ENCODE data around the gene HUNK.

Gene HUNK

DNA sequence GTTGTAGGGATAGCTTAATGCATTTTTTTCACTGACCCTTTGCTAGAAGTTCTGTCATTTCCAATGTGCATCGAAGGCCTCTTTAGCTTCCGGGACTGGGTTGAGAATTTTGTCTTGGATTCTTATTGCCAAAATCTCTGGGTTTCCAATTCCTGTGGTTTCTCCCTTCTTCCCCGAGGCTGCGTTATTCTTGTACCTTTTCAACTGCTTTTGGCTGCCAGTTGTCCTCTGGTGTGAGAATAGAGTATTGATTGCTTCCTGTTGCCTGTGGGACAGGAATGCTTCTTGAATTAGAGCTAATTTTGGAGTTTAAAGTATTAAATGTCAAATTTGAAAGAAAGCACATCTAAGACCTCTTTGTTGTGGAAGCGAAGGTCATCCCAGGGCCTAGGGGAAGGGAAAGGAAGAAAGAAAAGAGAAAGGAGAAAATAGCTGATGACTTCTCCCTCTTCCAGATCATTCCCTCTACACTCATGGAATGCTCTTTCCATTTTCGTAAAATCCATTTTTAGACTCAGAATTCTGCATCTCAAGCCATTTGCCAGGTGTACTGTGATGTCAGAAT, 21.1 kb downstream of the HUNK start:
- no peaks in the 10 kb centered on the region for H4K20me1 ChIP-seq (ENCODE audit: insufficient read depth, low read length)
- H3K9me3 ChIP-seq (replicated peaks; ENCODE audit: insufficient read depth, low read length) = no peaks in the 10 kb centered on the region
- H3K27me3 ChIP-seq (replicated peaks; ENCODE audit: insufficient read depth, low read length) = no peaks in the 10 kb centered on the region
- H3K9ac ChIP-seq (ENCODE audit: low read length) = no peak overlapping the region
- H3K9me2 ChIP-seq (replicated peaks; ENCODE audit: insufficient read depth, low read length) = no peaks in the 10 kb centered on the region
- no peak overlapping the region for H3K4me2 ChIP-seq (ENCODE audit: low read depth, low read length)
- no peak for DNase-seq
- H3F3A ChIP-seq (ENCODE audit: insufficient read depth, low read length) = no peaks in the 10 kb centered on the region
- H2AFZ ChIP-seq (ENCODE audit: low read length) = no peak overlapping the region
- H3K4me3 ChIP-seq (ENCODE audit: low read length) = no peak overlapping the region
- TF ChIP-seq EZH2 (optimal IDR thresholded peaks at IDR 0.05; ENCODE audit: low read depth, low read length) = no peak
- TF ChIP-seq, protein P1, sequence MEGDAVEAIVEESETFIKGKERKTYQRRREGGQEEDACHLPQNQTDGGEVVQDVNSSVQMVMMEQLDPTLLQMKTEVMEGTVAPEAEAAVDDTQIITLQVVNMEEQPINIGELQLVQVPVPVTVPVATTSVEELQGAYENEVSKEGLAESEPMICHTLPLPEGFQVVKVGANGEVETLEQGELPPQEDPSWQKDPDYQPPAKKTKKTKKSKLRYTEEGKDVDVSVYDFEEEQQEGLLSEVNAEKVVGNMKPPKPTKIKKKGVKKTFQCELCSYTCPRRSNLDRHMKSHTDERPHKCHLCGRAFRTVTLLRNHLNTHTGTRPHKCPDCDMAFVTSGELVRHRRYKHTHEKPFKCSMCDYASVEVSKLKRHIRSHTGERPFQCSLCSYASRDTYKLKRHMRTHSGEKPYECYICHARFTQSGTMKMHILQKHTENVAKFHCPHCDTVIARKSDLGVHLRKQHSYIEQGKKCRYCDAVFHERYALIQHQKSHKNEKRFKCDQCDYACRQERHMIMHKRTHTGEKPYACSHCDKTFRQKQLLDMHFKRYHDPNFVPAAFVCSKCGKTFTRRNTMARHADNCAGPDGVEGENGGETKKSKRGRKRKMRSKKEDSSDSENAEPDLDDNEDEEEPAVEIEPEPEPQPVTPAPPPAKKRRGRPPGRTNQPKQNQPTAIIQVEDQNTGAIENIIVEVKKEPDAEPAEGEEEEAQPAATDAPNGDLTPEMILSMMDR (IDR thresholded peaks at IDR 0.05; ENCODE audit: low read length) = no peak
- TF ChIP-seq EZH2phosphoT487 (IDR thresholded peaks at IDR 0.05; ENCODE audit: low read length) = no peak
- H3K27ac ChIP-seq (ENCODE audit: low read length) = no peak overlapping the region
- H3K4me1 ChIP-seq (ENCODE audit: low read length) = no peaks in the 10 kb centered on the region
- H3K36me3 ChIP-seq (replicated peaks; ENCODE audit: insufficient read depth, low read length) = no peaks in the 10 kb centered on the region
- H3K79me2 ChIP-seq (ENCODE audit: low read length) = no peaks in the 10 kb centered on the region

DNA sequence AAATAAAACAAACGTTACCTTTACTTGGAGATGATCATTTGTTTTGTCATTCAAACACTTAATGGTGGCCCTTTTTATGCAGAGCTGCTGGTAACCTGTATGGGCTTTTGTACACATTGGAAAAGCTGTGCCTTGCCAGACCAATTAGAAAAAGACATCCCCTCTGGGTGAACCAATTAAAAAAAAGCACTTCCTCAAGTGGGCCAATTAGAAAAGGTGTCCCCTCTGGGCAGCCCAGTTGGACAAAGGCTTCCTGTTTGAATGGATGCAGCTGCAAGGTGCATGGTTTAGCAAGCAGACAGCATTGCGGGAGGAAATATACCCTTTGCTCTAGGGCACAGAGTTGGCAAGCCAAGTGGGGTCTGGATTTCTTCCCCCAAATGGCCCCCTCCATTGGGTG, 21.6 kb downstream of the HUNK start:
- Histone ChIP-seq H3K79me2 (ENCODE audit: low read length) (no peaks in the 10 kb centered on the region), H3K9me2 (replicated peaks; ENCODE audit: insufficient read depth, low read length) (no peaks in the 10 kb centered on the region), H2AFZ (ENCODE audit: low read length) (no peak overlapping the region), H3K4me3 (ENCODE audit: low read length) (no peak overlapping the region), H3K4me2 (ENCODE audit: low read depth, low read length) (no peak overlapping the region), H3K36me3 (replicated peaks; ENCODE audit: insufficient read depth, low read length) (no peaks in the 10 kb centered on the region), H3K27me3 (replicated peaks; ENCODE audit: insufficient read depth, low read length) (no peaks in the 10 kb centered on the region), H3K9me3 (replicated peaks; ENCODE audit: insufficient read depth, low read length) (no peaks in the 10 kb centered on the region), H3K4me1 (ENCODE audit: low read length) (no peaks in the 10 kb centered on the region), H4K20me1 (ENCODE audit: insufficient read depth, low read length) (no peaks in the 10 kb centered on the region), H3K9ac (ENCODE audit: low read length) (no peak overlapping the region), H3F3A (ENCODE audit: insufficient read depth, low read length) (no peaks in the 10 kb centered on the region), H3K27ac (ENCODE audit: low read length) (no peak overlapping the region)
- TF ChIP-seq, protein P1 (IDR thresholded peaks at IDR 0.05; ENCODE audit: low read length) = no peak
- TF ChIP-seq EZH2phosphoT487 (IDR thresholded peaks at IDR 0.05; ENCODE audit: low read length) = no peak
- no peak for TF ChIP-seq EZH2 (optimal IDR thresholded peaks at IDR 0.05; ENCODE audit: low read depth, low read length)
- DNase-seq = no peak

DNA sequence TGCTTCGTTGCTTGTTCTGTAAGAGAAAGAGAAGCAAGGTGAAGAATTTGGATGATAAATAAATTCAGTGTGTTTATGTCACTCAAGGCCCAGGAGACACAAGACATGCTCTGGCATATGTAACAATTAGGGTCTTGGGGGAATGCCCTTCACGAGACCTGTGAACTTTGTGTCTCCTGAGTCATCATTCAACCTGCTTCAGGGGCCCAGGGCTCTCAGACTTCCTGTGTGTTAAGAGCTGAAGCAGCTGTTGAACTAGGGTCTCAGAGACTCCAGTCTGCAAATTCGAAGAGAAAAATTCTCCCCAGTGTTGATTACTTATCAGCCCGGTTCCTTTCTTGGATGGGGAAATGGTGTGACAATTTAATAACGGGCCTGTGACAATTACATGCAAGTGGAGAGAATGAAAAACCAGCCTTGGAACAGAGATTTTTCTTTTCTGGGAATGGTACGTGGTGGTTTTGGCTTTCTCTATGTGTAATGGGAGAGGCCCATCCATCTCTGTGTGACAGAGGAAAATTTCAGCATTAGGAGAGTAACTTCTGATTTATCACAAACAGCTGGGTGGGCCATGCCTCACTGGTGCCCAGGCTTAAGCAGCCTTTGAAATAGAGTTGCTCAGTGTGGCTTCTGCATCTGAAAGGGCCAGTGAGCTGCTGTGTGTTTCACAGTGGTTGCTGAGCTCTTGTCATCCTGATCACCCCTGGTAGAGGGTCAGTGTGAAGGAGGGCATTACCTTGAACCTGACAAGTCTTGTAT, 22.4 kb downstream of the HUNK start:
- no peaks in the 10 kb centered on the region for H3K9me2 ChIP-seq (replicated peaks; ENCODE audit: insufficient read depth, low read length)
- no peaks in the 10 kb centered on the region for H3K79me2 ChIP-seq (ENCODE audit: low read length)
- no peak for TF ChIP-seq EZH2 (optimal IDR thresholded peaks at IDR 0.05; ENCODE audit: low read depth, low read length)
- TF ChIP-seq, protein P1 (IDR thresholded peaks at IDR 0.05; ENCODE audit: low read length) = no peak
- TF ChIP-seq EZH2phosphoT487 (IDR thresholded peaks at IDR 0.05; ENCODE audit: low read length) = no peak
- H3K4me3 ChIP-seq (ENCODE audit: low read length) = no peak overlapping the region
- H3K9me3 ChIP-seq (replicated peaks; ENCODE audit: insufficient read depth, low read length) = no peaks in the 10 kb centered on the region
- H3K36me3 ChIP-seq (replicated peaks; ENCODE audit: insufficient read depth, low read length) = no peaks in the 10 kb centered on the region
- H3F3A ChIP-seq (ENCODE audit: insufficient read depth, low read length) = no peaks in the 10 kb centered on the region
- no peaks in the 10 kb centered on the region for H3K4me1 ChIP-seq (ENCODE audit: low read length)
- no peaks in the 10 kb centered on the region for H4K20me1 ChIP-seq (ENCODE audit: insufficient read depth, low read length)
- H3K4me2 ChIP-seq (ENCODE audit: low read depth, low read length) = no peak overlapping the region
- no peak for DNase-seq
- no peak overlapping the region for H3K9ac ChIP-seq (ENCODE audit: low read length)
- H2AFZ ChIP-seq (ENCODE audit: low read length) = no peak overlapping the region
- H3K27me3 ChIP-seq (replicated peaks; ENCODE audit: insufficient read depth, low read length) = no peaks in the 10 kb centered on the region
- no peak overlapping the region for H3K27ac ChIP-seq (ENCODE audit: low read length)

Data from MM.1S (cell line).